Neuronal stem cell (in vitro differentiated cells): ENCODE results near the gene ITPR2.

ENCODE experiments used
- DNase-seq: peaks from one replicate; pipeline ENCODE4 v3.0.0-alpha.2; 2013; ENCODE audit warnings: low spot score
- H2AFZ ChIP-seq: one replicate; pipeline ENCODE4 v1.6.1; 2013; ENCODE audit warnings: mild to moderate bottlenecking, low read length, inconsistent platforms
- H2AK5ac ChIP-seq: 2 replicates; pipeline ENCODE4 v1.6.1; 2013; ENCODE audit warnings: low read depth, mild to moderate bottlenecking, inconsistent platforms, low read length, moderate library complexity, mixed read lengths
- H2BK120ac ChIP-seq: 2 replicates; pipeline ENCODE4 v1.6.1; 2013; ENCODE audit warnings: low read depth, mild to moderate bottlenecking, inconsistent platforms, low read length, moderate library complexity, mixed read lengths
- H2BK12ac ChIP-seq: one replicate; pipeline ENCODE4 v1.6.1; 2013; ENCODE audit warnings: low read length, inconsistent platforms
- H2BK15ac ChIP-seq: 2 replicates; pipeline ENCODE4 v1.6.1; 2013; ENCODE audit warnings: mild to moderate bottlenecking, low read length, inconsistent platforms, mixed read lengths
- H2BK5ac ChIP-seq: one replicate; pipeline ENCODE4 v1.6.1; 2013; ENCODE audit warnings: inconsistent platforms, mild to moderate bottlenecking, low read length, moderate library complexity
- H3K14ac ChIP-seq: one replicate; pipeline ENCODE4 v1.6.1; 2013; ENCODE audit warnings: low read length, inconsistent platforms
- H3K18ac ChIP-seq: 2 replicates; pipeline ENCODE4 v1.6.1; 2013; ENCODE audit warnings: low read length, inconsistent platforms
- H3K23ac ChIP-seq: 2 replicates; pipeline ENCODE4 v1.6.1; 2013; ENCODE audit warnings: low read depth, mild to moderate bottlenecking, mixed read lengths, low read length, inconsistent platforms; ENCODE audit not compliant: poor library complexity
- H3K27ac ChIP-seq: replicated peaks from 3 replicates; pipeline ENCODE4 v1.5.1; 2013; ENCODE audit warnings: low read length, inconsistent platforms
- H3K27me3 ChIP-seq, 3 experiments: 2 replicates each; pipeline ENCODE4 v1.6.1; 2013; ENCODE audit warnings: low read length in 3 of 3, mild to moderate bottlenecking in 2 of 3, inconsistent platforms in 1 of 3, low read depth in 1 of 3, mixed read lengths in 1 of 3, moderate library complexity in 1 of 3; ENCODE audit not compliant: control insufficient read depth in 3 of 3, insufficient read depth in 3 of 3
- H3K36me3 ChIP-seq, 2 donors: replicated peaks in 1 of 2; 2 replicates each; pipeline ENCODE4 v1.6.1; 2013; ENCODE audit warnings: low read length in 2 of 2; ENCODE audit not compliant: control insufficient read depth in 2 of 2, insufficient read depth in 2 of 2
- H3K4ac ChIP-seq: 2 replicates; pipeline ENCODE4 v1.6.1; 2013; ENCODE audit warnings: inconsistent platforms, mild to moderate bottlenecking, low read length, moderate library complexity
- H3K4me1 ChIP-seq, 2 donors: 1 replicate in 1 of 2; 2 replicates in 1 of 2; pipeline ENCODE4 v1.6.1; 2013; ENCODE audit warnings: low read length in 2 of 2, low read depth in 1 of 2; ENCODE audit not compliant: control insufficient read depth in 2 of 2, insufficient read depth in 1 of 2
- H3K4me2 ChIP-seq: one replicate; pipeline ENCODE4 v1.6.1; 2013; ENCODE audit warnings: mild to moderate bottlenecking, low read length, inconsistent platforms; ENCODE audit not compliant: insufficient read depth, poor library complexity, severe bottlenecking
- H3K4me3 ChIP-seq, 2 donors: 2 replicates each; pipeline ENCODE4 v1.5.1; 2013; ENCODE audit warnings: low read length in 2 of 2, mild to moderate bottlenecking in 2 of 2, inconsistent platforms in 1 of 2, moderate library complexity in 1 of 2
- H3K79me1 ChIP-seq: one replicate; pipeline ENCODE4 v1.6.1; 2013; ENCODE audit warnings: low read depth, mild to moderate bottlenecking, inconsistent platforms, low read length, moderate library complexity
- H3K9ac ChIP-seq: one replicate; pipeline ENCODE4 v1.6.1; 2013; ENCODE audit warnings: mild to moderate bottlenecking, low read depth, low read length, inconsistent platforms; ENCODE audit not compliant: poor library complexity
- H3K9me3 ChIP-seq, 2 donors: replicated peaks in 1 of 2; 2 replicates each; pipeline versions ENCODE3 to v1.6.1; 2013; ENCODE audit warnings: low read length in 2 of 2, mild to moderate bottlenecking in 2 of 2, inconsistent platforms in 1 of 2, low read depth in 1 of 2, mixed read lengths in 1 of 2, moderate library complexity in 1 of 2; ENCODE audit not compliant: control insufficient read depth in 2 of 2, insufficient read depth in 1 of 2
- H4K8ac ChIP-seq: one replicate; pipeline ENCODE4 v1.6.1; 2013; ENCODE audit warnings: low read depth, mild to moderate bottlenecking, inconsistent platforms, low read length, moderate library complexity
- H4K91ac ChIP-seq: one replicate; pipeline ENCODE4 v1.6.1; 2013; ENCODE audit warnings: low read length, low read depth, mild to moderate bottlenecking, inconsistent platforms; ENCODE audit not compliant: poor library complexity
- WGBS, 2 donors: extraction: QIAGEN DNeasy Blood & Tissue Kit; methylation state at CpG; one replicate each; pipeline ENCODE4 v1.1.7; 2013; ENCODE audit warnings: missing lambda C conversion rate in 2 of 2, mixed read lengths in 1 of 2; ENCODE audit not compliant: insufficient read length in 2 of 2, insufficient replicate concordance in 1 of 2; ENCODE audit errors: extremely low coverage in 2 of 2; 5-methylcytosine and 5-hydroxymethylcytosine counted together

The ITPR2 gene

DNA sequence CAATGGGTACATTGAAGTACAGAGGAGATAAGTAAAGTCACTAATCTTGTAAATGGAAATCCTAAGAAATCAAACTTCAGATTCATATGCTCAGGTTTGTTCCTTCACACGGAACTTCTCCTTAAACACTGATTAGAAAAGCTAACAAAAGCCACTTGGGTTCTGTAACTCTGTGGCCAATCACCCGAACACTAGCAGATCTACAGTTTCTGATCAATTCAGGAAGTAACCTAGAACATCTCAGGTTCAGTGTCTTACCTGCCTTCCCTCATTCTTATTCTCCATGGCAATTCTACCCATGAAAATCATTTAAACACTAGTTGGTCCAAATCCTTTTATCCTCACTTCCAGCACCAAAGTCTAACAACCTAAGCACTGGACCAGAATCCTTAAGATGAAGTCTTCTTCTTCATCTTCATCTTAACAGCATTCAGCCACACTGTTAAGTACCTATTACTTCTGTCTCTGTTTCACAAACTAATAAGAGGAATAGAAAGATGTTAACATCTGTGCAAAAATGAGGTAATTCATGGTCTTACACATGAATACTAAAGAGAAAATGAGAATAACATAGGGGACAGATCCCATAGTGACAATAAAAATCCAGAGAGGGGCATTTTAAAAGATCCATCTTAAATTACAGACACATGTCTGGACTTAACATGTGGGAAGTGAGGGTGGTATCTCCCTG lies 453.1 kb downstream of the ITPR2 start:
- H3K4ac ChIP-seq: no peak overlapping the region
- no peaks in the 10 kb centered on the region for H3K27me3 ChIP-seq
- H2BK12ac ChIP-seq: no peak overlapping the region
- H2BK5ac ChIP-seq: no peak overlapping the region
- DNase-seq: no peak
- H2BK15ac ChIP-seq: no peak overlapping the region
- no CpG with 5 or more reads among the region's 2 CpGs for WGBS, 2 donors
- H3K36me3 ChIP-seq: no peaks in the 10 kb centered on the region
- H3K9me3 ChIP-seq: peaks cover 0 to 5% of the 10 kb centered on the region in 2 donors
- no peak overlapping the region for H3K4me2 ChIP-seq
- H3K14ac ChIP-seq: no peak overlapping the region
- peaks cover 0 to 3% of the 10 kb centered on the region in 2 donors for H3K4me1 ChIP-seq
- H2BK120ac ChIP-seq: no peak overlapping the region
- no peak overlapping the region for H3K18ac ChIP-seq
- no peak overlapping the region for H2AFZ ChIP-seq
- H3K23ac ChIP-seq: no peak overlapping the region
- no peak overlapping the region for H4K91ac ChIP-seq
- no peaks in the 10 kb centered on the region for H3K79me1 ChIP-seq
- H3K9ac ChIP-seq: no peak overlapping the region
- H3K27ac ChIP-seq: no peak overlapping the region
- no peak overlapping the region for H3K4me3 ChIP-seq
- no peak overlapping the region for H2AK5ac ChIP-seq
- no peak overlapping the region for H4K8ac ChIP-seq

DNA sequence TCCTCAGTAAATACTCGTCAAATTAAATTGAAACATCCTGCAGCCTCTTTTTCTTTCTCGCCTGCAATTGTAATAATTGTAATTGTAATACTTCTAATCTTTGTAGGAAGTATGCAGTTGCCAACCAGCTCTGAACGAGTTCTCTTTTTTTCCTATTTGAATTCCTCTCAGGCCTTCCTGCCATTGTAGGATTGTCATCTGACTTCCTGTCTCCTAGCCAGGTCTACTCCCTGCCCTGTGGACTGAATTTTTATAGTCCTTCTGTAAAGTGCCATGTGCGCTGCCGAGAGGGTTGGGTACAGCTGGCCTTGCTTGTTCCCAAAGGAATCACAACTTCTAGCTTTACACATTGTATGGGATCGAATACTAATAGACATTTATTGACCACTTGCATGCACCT lies 454.3 kb downstream of the ITPR2 start:
- Histone ChIP-seq H3K27ac (no peak overlapping the region), H3K4ac (no peak overlapping the region), H2BK15ac (no peak overlapping the region), H3K14ac (no peak overlapping the region), H3K27me3 (no peaks in the 10 kb centered on the region), H3K9ac (no peak overlapping the region), H4K8ac (no peak overlapping the region), H2BK5ac (no peak overlapping the region), H3K4me1 (peaks cover 0 to 3% of the 10 kb centered on the region in 2 donors), H3K79me1 (no peaks in the 10 kb centered on the region), H3K23ac (no peak overlapping the region), H2AK5ac (no peak overlapping the region), H3K4me3 (no peak overlapping the region), H3K36me3 (no peaks in the 10 kb centered on the region), H3K4me2 (no peak overlapping the region), H3K9me3 (peaks cover 0 to 5% of the 10 kb centered on the region in 2 donors), H4K91ac (no peak overlapping the region), H2BK12ac (no peak overlapping the region), H2AFZ (peak overlapping the region; percentile 17), H3K18ac (no peak overlapping the region), H2BK120ac (no peak overlapping the region)
- WGBS, 2 donors: no CpG with 5 or more reads among the region's 6 CpGs
- no peak for DNase-seq

GRCh38 chr12:26374934-26375680 lies 457.9 kb downstream of the ITPR2 start:
- H3K79me1 ChIP-seq: no peaks in the 10 kb centered on the region
- DNase-seq: no peak
- H4K91ac ChIP-seq: no peak overlapping the region
- no peak overlapping the region for H3K4me3 ChIP-seq
- no CpG with 5 or more reads among the region's 2 CpGs for WGBS, 2 donors
- H3K14ac ChIP-seq: no peak overlapping the region
- H3K9me3 ChIP-seq: no peaks in the 10 kb centered on the region
- H2BK12ac ChIP-seq: no peak overlapping the region
- H3K36me3 ChIP-seq: no peaks in the 10 kb centered on the region
- H3K23ac ChIP-seq: no peak overlapping the region
- no peak overlapping the region for H2BK15ac ChIP-seq
- no peak overlapping the region for H3K27ac ChIP-seq
- no peak overlapping the region for H3K9ac ChIP-seq
- no peak overlapping the region for H3K4ac ChIP-seq
- H2AFZ ChIP-seq: no peak overlapping the region
- no peak overlapping the region for H2BK120ac ChIP-seq
- H2AK5ac ChIP-seq: no peak overlapping the region
- H3K4me2 ChIP-seq: no peak overlapping the region
- H3K18ac ChIP-seq: no peak overlapping the region
- H2BK5ac ChIP-seq: no peak overlapping the region
- peaks cover 0 to 3% of the 10 kb centered on the region in 2 donors for H3K4me1 ChIP-seq
- no peak overlapping the region for H4K8ac ChIP-seq
- no peaks in the 10 kb centered on the region for H3K27me3 ChIP-seq
